SHP77 treated with DMSO at 0.1 percent for 48 hours (cell line): ENCODE measurements around the gene LRRC3.

Source experiments
- DNase-seq: peaks from one replicate; lab custom pipeline; 2025; lab: John Stamatoyannopoulos, UW

LRRC3 gene

DNA sequence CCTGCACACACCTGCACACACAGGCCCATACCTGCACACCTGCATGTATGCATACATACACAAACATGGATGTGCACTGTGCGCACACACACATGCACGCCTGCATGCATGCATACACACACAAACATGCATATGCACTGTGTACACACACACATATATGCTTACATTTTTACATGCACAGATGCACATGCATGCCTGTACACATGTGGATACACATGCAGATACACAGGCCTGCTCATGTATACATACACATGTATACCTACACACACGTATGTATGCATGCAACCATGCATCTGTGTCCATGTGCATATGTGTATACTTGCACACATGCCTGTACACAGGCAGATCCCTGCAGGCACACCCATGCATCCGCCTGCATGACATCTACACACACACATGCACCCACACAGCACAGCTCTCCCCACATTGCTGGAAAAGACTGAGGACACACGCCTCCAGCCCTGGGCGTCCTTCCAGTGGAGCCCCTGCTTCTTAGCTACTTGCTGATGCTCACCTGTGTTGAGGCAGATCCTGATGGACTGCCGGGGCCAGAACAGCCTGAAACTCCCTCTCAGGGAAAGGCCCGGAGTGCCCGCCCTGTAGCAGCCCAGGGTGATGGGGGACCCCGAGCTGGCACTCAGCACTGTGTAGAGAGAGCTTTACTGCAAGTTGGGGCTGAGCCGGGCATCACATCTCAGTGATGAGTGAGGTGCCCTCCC is 56.1 kb downstream of the LRRC3 start:
- no peak for DNase-seq
